Measurements from ENCODE around the gene CREBBP.

The CREBBP gene

DNA sequence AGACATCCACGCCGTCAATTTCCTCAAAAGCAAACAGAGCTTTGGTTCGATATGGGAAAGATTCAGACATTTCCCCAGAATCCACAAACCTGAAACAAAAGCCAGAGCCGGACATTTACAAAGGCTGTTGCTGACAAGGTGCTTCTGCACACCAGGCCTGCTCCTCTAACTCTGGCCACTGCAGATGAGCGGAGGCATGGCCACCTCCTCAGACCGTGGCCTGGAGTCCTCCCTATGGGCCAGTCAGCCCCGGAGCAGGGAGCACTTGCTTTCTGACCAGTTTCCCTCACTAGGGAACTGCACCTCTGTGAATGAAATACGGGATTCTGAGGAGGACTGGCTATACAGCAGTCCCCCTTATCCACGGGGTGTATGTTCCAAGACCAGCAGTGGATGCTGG is 140.9 kb downstream of the CREBBP start:
- no peak overlapping the region for H3K4me3 ChIP-seq
- H3K36me3 ChIP-seq (replicated peaks), result peaks cover 88% of the 10 kb centered on the region
- in situ Hi-C loops (cut with MboI; ENCODE audit: low sequenced_read_pairs), result no loop called here

GRCh38 chr16:3738541-3738940 is 142.0 kb downstream of the CREBBP start:
- no peaks in the 10 kb centered on the region for H3K27me3 ChIP-seq (ENCODE audit: low read depth)
- in situ Hi-C loops (cut with MboI; ENCODE audit: low sequenced_read_pairs), result no loop called here
- peaks cover 88% of the 10 kb centered on the region for H3K36me3 ChIP-seq (replicated peaks)
- H3K4me3 ChIP-seq, result no peak overlapping the region
- H3K4me1 ChIP-seq, result no peaks in the 10 kb centered on the region
- DNase-seq (ENCODE audit: low spot score in 2 of 2), result no peak
- H3K9me3 ChIP-seq, result no peaks in the 10 kb centered on the region

More for the DNA sequence above, 140.9 kb downstream of the CREBBP start:
- no peaks in the 10 kb centered on the region for H3K27me3 ChIP-seq (ENCODE audit: low read depth)
- no peak for DNase-seq (ENCODE audit: low spot score in 2 of 2)
- no peaks in the 10 kb centered on the region for H3K4me1 ChIP-seq
- H3K9me3 ChIP-seq, result no peaks in the 10 kb centered on the region

- Histone ChIP-seq H3K4me1 (no peaks in the 10 kb centered on the region), H3K36me3 (replicated peaks) (peaks cover 84% of the 10 kb centered on the region)
- in situ Hi-C loops (cut with MboI; ENCODE audit: low sequenced_read_pairs), result no loop called here
Measured at GRCh38 chr16:3738128-3738527, 142.4 kb downstream of the CREBBP start.

GRCh38 chr16:3737181-3737580 is 143.3 kb downstream of the CREBBP start:
- Histone ChIP-seq H3K4me3 (no peak overlapping the region), H3K27me3 (ENCODE audit: low read depth) (no peaks in the 10 kb centered on the region), H3K4me1 (no peaks in the 10 kb centered on the region), H3K36me3 (replicated peaks) (peaks cover 75% of the 10 kb centered on the region), H3K9me3 (no peaks in the 10 kb centered on the region)
- DNase-seq (ENCODE audit: low spot score in 2 of 2), result peak in 1 of 2 experiments; percentile 33
- in situ Hi-C loops (cut with MboI; ENCODE audit: low sequenced_read_pairs), result no loop called here

More at GRCh38 chr16:3738128-3738527, 142.4 kb downstream of the CREBBP start:
- no peak for DNase-seq (ENCODE audit: low spot score in 2 of 2)
- Histone ChIP-seq H3K4me3 (no peak overlapping the region), H3K27me3 (ENCODE audit: low read depth) (no peaks in the 10 kb centered on the region), H3K9me3 (no peaks in the 10 kb centered on the region)

- peaks cover 78% of the 10 kb centered on the region for H3K36me3 ChIP-seq (replicated peaks)
- no peak overlapping the region for H3K4me3 ChIP-seq
- no peaks in the 10 kb centered on the region for H3K27me3 ChIP-seq (ENCODE audit: low read depth)
- H3K9me3 ChIP-seq, result no peaks in the 10 kb centered on the region
- in situ Hi-C loops (cut with MboI; ENCODE audit: low sequenced_read_pairs), result no loop called here
- DNase-seq (ENCODE audit: low spot score in 2 of 2), result no peak
- no peaks in the 10 kb centered on the region for H3K4me1 ChIP-seq
Measured at GRCh38 chr16:3736116-3736515, 144.4 kb downstream of the CREBBP start.

DNA sequence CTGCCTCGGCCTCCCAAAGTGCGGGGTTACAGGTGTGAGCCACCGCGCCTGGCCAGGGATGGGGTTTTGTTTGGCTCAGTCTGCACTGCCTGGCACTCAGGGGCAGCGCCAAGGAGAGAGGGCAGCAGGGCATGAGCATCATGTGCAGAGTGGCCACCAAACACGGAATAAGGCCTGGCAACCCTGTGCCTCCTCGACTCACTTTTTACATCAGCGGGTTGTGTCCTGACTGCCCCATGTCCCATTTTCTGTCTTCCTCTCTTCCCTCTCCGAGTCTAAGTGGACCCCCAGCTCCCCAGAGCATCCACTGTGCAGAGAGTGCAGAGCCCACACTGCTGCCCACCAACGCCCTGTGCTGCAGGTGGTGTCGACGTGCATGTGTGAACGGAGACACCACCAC is 145.0 kb downstream of the CREBBP start:
- H3K36me3 ChIP-seq (replicated peaks), result peaks cover 80% of the 10 kb centered on the region
- in situ Hi-C loops (cut with MboI; ENCODE audit: low sequenced_read_pairs), result no loop called here

DNA sequence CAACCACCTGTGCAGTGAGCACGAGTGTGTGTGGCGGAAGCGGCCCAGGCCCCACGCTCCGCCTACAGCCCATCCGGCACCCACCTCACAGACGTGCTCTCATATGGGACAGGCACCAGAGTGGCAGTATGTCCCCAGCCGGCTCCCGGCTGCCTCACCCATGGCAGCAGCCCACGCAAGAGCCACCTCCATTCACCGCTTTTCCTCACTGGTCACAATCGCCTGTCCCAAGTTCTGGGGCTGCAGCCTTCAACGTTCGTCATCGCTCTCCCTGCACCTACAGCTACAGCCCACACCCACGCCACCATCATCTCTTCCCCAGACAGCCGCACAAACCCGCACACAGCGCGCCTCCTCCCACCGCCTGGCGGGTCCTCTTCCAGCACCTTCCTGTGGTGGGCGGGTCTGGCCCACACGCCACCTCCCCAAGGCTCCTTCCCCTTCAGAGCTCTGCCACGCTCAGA is 145.7 kb downstream of the CREBBP start:
- H3K27me3 ChIP-seq (ENCODE audit: low read depth), result no peaks in the 10 kb centered on the region
- no peak for DNase-seq (ENCODE audit: low spot score in 2 of 2)
- H3K4me1 ChIP-seq, result no peaks in the 10 kb centered on the region
- in situ Hi-C loops (cut with MboI; ENCODE audit: low sequenced_read_pairs), result no loop called here
- H3K4me3 ChIP-seq, result no peak overlapping the region
- H3K36me3 ChIP-seq (replicated peaks), result peaks cover 80% of the 10 kb centered on the region
- H3K9me3 ChIP-seq, result no peaks in the 10 kb centered on the region

More for the DNA sequence above, 145.0 kb downstream of the CREBBP start:
- DNase-seq (ENCODE audit: low spot score in 2 of 2), result no peak
- H3K4me1 ChIP-seq, result no peaks in the 10 kb centered on the region
- no peaks in the 10 kb centered on the region for H3K27me3 ChIP-seq (ENCODE audit: low read depth)
- H3K4me3 ChIP-seq, result no peak overlapping the region
- no peaks in the 10 kb centered on the region for H3K9me3 ChIP-seq

- DNase-seq (ENCODE audit: low spot score in 2 of 2), result no peak
- peaks cover 80% of the 10 kb centered on the region for H3K36me3 ChIP-seq (replicated peaks)
- no peaks in the 10 kb centered on the region for H3K9me3 ChIP-seq
- H3K27me3 ChIP-seq (ENCODE audit: low read depth), result no peaks in the 10 kb centered on the region
- in situ Hi-C loops (cut with MboI; ENCODE audit: low sequenced_read_pairs), result no loop called here
- no peak overlapping the region for H3K4me3 ChIP-seq
- no peaks in the 10 kb centered on the region for H3K4me1 ChIP-seq
Measured at GRCh38 chr16:3734084-3734757, 146.3 kb downstream of the CREBBP start.

DNA sequence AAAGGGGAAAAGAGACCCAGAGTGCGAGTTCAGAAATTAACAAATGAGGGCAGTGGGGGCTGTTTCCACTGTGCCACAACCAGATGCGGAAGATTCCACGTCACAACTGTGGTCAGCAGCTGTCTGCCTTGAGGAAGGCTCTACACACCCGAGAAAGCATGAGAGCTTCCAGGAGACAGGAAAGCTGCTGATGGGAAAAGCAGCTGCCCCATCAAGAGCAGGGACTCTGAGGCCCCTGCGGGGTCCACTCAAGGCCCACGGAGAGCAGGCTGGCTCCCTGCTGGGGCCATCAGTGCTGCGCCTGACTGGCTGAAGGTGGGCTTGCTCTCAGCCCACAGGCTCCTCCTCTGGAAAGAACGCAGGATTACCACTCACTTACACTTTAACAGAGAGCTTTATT is 148.3 kb downstream of the CREBBP start:
- H3K9me3 ChIP-seq, result no peaks in the 10 kb centered on the region
- in situ Hi-C loops (cut with MboI; ENCODE audit: low sequenced_read_pairs), result no loop called here
- H3K27me3 ChIP-seq (ENCODE audit: low read depth), result no peaks in the 10 kb centered on the region
- DNase-seq (ENCODE audit: low spot score in 2 of 2), result no peak
- no peaks in the 10 kb centered on the region for H3K4me1 ChIP-seq
- peaks cover 78% of the 10 kb centered on the region for H3K36me3 ChIP-seq (replicated peaks)
- no peak overlapping the region for H3K4me3 ChIP-seq

DNA sequence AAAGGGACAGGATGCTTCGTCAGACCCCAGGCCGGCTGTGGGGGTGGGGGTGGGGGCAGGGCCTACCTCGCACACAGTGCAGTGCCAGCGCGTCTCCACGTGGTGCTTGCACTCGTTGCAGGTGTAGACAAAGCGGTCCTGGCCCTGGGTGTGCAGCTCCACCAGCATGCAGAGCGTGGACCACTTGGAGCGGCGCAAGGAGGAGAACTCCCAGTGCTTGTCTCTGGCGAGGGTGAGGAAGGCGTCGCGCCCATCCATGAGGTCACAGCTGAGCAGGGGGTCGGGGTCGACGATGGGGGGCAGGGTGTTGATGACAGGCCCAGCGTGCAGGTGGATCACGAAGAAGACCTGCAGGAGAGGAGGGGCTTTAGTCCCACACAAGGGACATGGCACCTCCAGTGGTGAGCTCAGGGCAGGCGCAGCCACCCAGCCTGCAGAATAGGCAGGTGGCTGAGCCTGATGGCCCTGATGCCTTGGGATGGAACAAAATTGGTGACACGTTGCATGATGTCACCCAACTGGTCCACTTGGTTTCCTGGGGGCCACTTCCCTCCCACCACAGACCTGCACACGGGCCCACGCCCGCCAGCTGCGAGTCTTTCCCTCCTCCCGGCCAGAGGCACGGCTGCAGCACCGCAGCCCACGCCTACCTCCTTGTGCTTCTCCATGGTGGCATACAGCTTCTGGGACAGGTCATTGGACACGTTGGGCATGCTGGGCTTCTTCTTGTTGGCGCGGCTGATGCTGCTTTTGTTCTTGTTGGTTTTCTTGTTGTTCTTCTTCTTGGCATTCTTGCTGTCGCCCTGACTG is 149.2 kb downstream of the CREBBP start:
- Histone ChIP-seq H3K9me3 (no peaks in the 10 kb centered on the region), H3K36me3 (replicated peaks) (peaks cover 76% of the 10 kb centered on the region), H3K27me3 (ENCODE audit: low read depth) (no peaks in the 10 kb centered on the region), H3K4me3 (no peak overlapping the region), H3K4me1 (peaks cover 3% of the 10 kb centered on the region; the same call in 1 of the 2 replicates)
- in situ Hi-C loops (cut with MboI; ENCODE audit: low sequenced_read_pairs), result no loop called here
- DNase-seq (ENCODE audit: low spot score in 2 of 2), result no peak

GRCh38 chr16:3730161-3731125 is 150.1 kb downstream of the CREBBP start:
- Histone ChIP-seq H3K27me3 (ENCODE audit: low read depth) (no peaks in the 10 kb centered on the region), H3K4me1 (peaks cover 3% of the 10 kb centered on the region; the same call in 1 of the 2 replicates), H3K36me3 (replicated peaks) (peaks cover 67% of the 10 kb centered on the region), H3K9me3 (no peaks in the 10 kb centered on the region), H3K4me3 (no peak overlapping the region)
- in situ Hi-C loops (cut with MboI; ENCODE audit: low sequenced_read_pairs), result no loop called here
- no peak for DNase-seq (ENCODE audit: low spot score in 2 of 2)

- no peak for DNase-seq (ENCODE audit: low spot score in 2 of 2)
Measured at GRCh38 chr16:3729161-3730112, 151.1 kb downstream of the CREBBP start.

More at GRCh38 chr16:3729161-3730112, 151.1 kb downstream of the CREBBP start:
- in situ Hi-C loops (cut with MboI; ENCODE audit: low sequenced_read_pairs), result no loop called here
- H3K27me3 ChIP-seq (ENCODE audit: low read depth), result no peaks in the 10 kb centered on the region
- peaks cover 57% of the 10 kb centered on the region for H3K36me3 ChIP-seq (replicated peaks)
- no peaks in the 10 kb centered on the region for H3K9me3 ChIP-seq
- no peak overlapping the region for H3K4me3 ChIP-seq
- H3K4me1 ChIP-seq, result peaks cover 3% of the 10 kb centered on the region; the same call in 1 of the 2 replicates
